Panc1 (cell line): ENCODE results near the gene C1orf105.

ENCODE experiments used
- POLR2AphosphoS5 ChIP-seq: IDR thresholded peaks from 2 replicates; pipeline ENCODE4 v1.6.1; 2012; ENCODE audit warnings: mild to moderate bottlenecking, low read depth, low read length, moderate library complexity
- TF ChIP-seq, protein P1 (sequence below): fragments of 450-650 bp; IDR thresholded peaks from 2 replicates; pipeline ENCODE4 v1.5.1; 2017; ENCODE audit warnings: mild to moderate bottlenecking
- TF ChIP-seq, protein P2 (sequence below), 2 experiments: IDR thresholded peaks; 2 replicates each; pipeline ENCODE4 v1.6.1; 2011 to 2012; ENCODE audit warnings: low read depth in 2 of 2, control low read depth in 1 of 2, low read length in 1 of 2, mild to moderate bottlenecking in 1 of 2, moderate library complexity in 1 of 2; ENCODE audit not compliant: insufficient read depth in 1 of 2

GRCh38 chr1:172417557-172417956 lies 2.9 kb upstream of the C1orf105 start:
- TF ChIP-seq, protein P1, sequence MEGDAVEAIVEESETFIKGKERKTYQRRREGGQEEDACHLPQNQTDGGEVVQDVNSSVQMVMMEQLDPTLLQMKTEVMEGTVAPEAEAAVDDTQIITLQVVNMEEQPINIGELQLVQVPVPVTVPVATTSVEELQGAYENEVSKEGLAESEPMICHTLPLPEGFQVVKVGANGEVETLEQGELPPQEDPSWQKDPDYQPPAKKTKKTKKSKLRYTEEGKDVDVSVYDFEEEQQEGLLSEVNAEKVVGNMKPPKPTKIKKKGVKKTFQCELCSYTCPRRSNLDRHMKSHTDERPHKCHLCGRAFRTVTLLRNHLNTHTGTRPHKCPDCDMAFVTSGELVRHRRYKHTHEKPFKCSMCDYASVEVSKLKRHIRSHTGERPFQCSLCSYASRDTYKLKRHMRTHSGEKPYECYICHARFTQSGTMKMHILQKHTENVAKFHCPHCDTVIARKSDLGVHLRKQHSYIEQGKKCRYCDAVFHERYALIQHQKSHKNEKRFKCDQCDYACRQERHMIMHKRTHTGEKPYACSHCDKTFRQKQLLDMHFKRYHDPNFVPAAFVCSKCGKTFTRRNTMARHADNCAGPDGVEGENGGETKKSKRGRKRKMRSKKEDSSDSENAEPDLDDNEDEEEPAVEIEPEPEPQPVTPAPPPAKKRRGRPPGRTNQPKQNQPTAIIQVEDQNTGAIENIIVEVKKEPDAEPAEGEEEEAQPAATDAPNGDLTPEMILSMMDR, result no peak
- TF ChIP-seq POLR2AphosphoS5, result no peak
- TF ChIP-seq, protein P2, sequence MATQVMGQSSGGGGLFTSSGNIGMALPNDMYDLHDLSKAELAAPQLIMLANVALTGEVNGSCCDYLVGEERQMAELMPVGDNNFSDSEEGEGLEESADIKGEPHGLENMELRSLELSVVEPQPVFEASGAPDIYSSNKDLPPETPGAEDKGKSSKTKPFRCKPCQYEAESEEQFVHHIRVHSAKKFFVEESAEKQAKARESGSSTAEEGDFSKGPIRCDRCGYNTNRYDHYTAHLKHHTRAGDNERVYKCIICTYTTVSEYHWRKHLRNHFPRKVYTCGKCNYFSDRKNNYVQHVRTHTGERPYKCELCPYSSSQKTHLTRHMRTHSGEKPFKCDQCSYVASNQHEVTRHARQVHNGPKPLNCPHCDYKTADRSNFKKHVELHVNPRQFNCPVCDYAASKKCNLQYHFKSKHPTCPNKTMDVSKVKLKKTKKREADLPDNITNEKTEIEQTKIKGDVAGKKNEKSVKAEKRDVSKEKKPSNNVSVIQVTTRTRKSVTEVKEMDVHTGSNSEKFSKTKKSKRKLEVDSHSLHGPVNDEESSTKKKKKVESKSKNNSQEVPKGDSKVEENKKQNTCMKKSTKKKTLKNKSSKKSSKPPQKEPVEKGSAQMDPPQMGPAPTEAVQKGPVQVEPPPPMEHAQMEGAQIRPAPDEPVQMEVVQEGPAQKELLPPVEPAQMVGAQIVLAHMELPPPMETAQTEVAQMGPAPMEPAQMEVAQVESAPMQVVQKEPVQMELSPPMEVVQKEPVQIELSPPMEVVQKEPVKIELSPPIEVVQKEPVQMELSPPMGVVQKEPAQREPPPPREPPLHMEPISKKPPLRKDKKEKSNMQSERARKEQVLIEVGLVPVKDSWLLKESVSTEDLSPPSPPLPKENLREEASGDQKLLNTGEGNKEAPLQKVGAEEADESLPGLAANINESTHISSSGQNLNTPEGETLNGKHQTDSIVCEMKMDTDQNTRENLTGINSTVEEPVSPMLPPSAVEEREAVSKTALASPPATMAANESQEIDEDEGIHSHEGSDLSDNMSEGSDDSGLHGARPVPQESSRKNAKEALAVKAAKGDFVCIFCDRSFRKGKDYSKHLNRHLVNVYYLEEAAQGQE (IDR thresholded peaks at IDR 0.05; ENCODE audit: insufficient read depth in 1 of 2, low read depth in 2 of 2, low read length in 1 of 2), result no peak
